H1 (cell line): Measurements from ENCODE around the gene TVP23A. TPM values are rescaled to one million over a fixed set of nuclear protein-coding genes. Genes with fewer than 3 reads are reported as not detected.

Experiments used
- CTCF ChIA-PET: fragments of 300-600 bp; sonication (Branson Sonifier 250); formaldehyde crosslinking; loops from one replicate; lab custom pipeline; 2021; ENCODE audit not compliant: partially characterized antibody; lab: Charles Lee
- POLR2A ChIA-PET: fragments of 300-600 bp; sonication (Branson Sonifier 250); formaldehyde crosslinking; loops from one replicate; lab custom pipeline; 2021; ENCODE audit warnings: inconsistent platforms; ENCODE audit not compliant: partially characterized antibody; lab: Charles Lee
- DNase-seq, 2 experiments: peaks; one replicate each; pipeline versions ENCODE4 v3.0.0 to v3.0.0-alpha.2; 2010 to 2022; ENCODE audit warnings: low spot score in 2 of 2, low read depth in 1 of 2, mixed read lengths in 1 of 2
- FAIRE-seq: peaks from 2 replicates; lab custom pipeline; 2011; peaks lifted over from hg19 to GRCh38; lab: Jason Lieb, UNC
- H2AFZ ChIP-seq: 2 replicates; pipeline ENCODE4 v1.8.1; 2012; ENCODE audit warnings: low read length, inconsistent platforms
- H2AK5ac ChIP-seq: 2 replicates; pipeline ENCODE4 v1.6.1; 2013; ENCODE audit warnings: low read depth, low read length
- H2BK120ac ChIP-seq: replicated peaks from 2 replicates; pipeline ENCODE3; 2013; ENCODE audit warnings: low read depth, low read length, inconsistent platforms
- H2BK12ac ChIP-seq: 2 replicates; pipeline ENCODE4 v1.6.1; 2013; ENCODE audit warnings: low read depth, low read length
- H2BK15ac ChIP-seq: 2 replicates; pipeline ENCODE4 v1.6.1; 2013; ENCODE audit warnings: low read length
- H2BK20ac ChIP-seq: 2 replicates; pipeline ENCODE4 v1.6.1; 2013; ENCODE audit warnings: low read length
- H2BK5ac ChIP-seq: 2 replicates; pipeline ENCODE4 v1.6.1; 2013; ENCODE audit warnings: low read depth, low read length
- H3K14ac ChIP-seq: 2 replicates; pipeline ENCODE4 v1.6.1; 2013; ENCODE audit warnings: inconsistent platforms; ENCODE audit not compliant: insufficient read length
- H3K18ac ChIP-seq: 2 replicates; pipeline ENCODE4 v1.6.1; 2013; ENCODE audit warnings: low read length; ENCODE audit errors: extremely low read depth
- H3K23ac ChIP-seq: 2 replicates; pipeline ENCODE4 v1.6.1; 2013; ENCODE audit warnings: inconsistent platforms; ENCODE audit not compliant: insufficient read length
- H3K23me2 ChIP-seq: 2 replicates; pipeline ENCODE4 v1.6.1; 2013; ENCODE audit warnings: low read depth, low read length
- H3K27ac ChIP-seq: 2 replicates; pipeline ENCODE4 v1.6.1; 2011; ENCODE audit warnings: low read depth, low read length, inconsistent platforms
- H3K27me3 ChIP-seq, 4 experiments: replicated peaks in 1 of 4; 1 replicate in 1 of 4; 2 replicates in 3 of 4; pipeline versions ENCODE4 v1.6.1 to v1.8.1; 2011 to 2013; ENCODE audit warnings: low read length in 3 of 4, mild to moderate bottlenecking in 3 of 4, inconsistent platforms in 2 of 4, mixed read lengths in 2 of 4, moderate library complexity in 1 of 4; ENCODE audit not compliant: control insufficient read depth in 3 of 4, insufficient read depth in 3 of 4; ENCODE audit errors: extremely low read depth in 1 of 4
- H3K36me3 ChIP-seq, 4 experiments: 2 replicates each; pipeline versions ENCODE4 v1.6.1 to v1.8.1; 2011 to 2013; ENCODE audit warnings: mild to moderate bottlenecking in 4 of 4, low read length in 3 of 4, moderate library complexity in 2 of 4, control low read depth in 1 of 4, inconsistent platforms in 1 of 4; ENCODE audit not compliant: insufficient read depth in 4 of 4, control insufficient read depth in 2 of 4
- H3K4ac ChIP-seq: replicated peaks from 2 replicates; pipeline ENCODE3; 2013; ENCODE audit warnings: low read length, low read depth, mixed read lengths, inconsistent platforms; ENCODE audit not compliant: insufficient read length
- H3K4me1 ChIP-seq, 4 experiments: replicated peaks in 1 of 4; 1 replicate in 1 of 4; 2 replicates in 3 of 4; pipeline versions ENCODE4 v1.6.1 to v1.8.1; 2011 to 2013; ENCODE audit warnings: low read length in 3 of 4, inconsistent platforms in 2 of 4, mixed read lengths in 1 of 4; ENCODE audit not compliant: insufficient read depth in 4 of 4, control insufficient read depth in 3 of 4
- H3K4me2 ChIP-seq, 2 experiments: 2 replicates each; pipeline versions ENCODE4 v1.6.1 to v1.8.1; 2011 to 2013; ENCODE audit warnings: low read depth in 2 of 2, low read length in 2 of 2, control low read depth in 1 of 2, inconsistent platforms in 1 of 2, mild to moderate bottlenecking in 1 of 2; ENCODE audit not compliant: insufficient read depth in 1 of 2
- H3K4me3 ChIP-seq, 4 experiments: fragments of 200-600, 300-600 bp in 1 of 4; sonication (generic), shearing (Covaris generic), sonication (Bioruptor Twin) in 1 of 4; 2 replicates each; pipeline versions ENCODE4 v1.5.1 to v1.8.1; 2011 to 2016; ENCODE audit warnings: low read length in 4 of 4, low read depth in 3 of 4, control low read depth in 2 of 4, inconsistent platforms in 2 of 4, mild to moderate bottlenecking in 2 of 4, mixed read lengths in 1 of 4, moderate library complexity in 1 of 4; ENCODE audit not compliant: insufficient read depth in 2 of 4; ENCODE audit errors: extremely low read depth in 1 of 4
- H3K56ac ChIP-seq: replicated peaks from 2 replicates; pipeline ENCODE3; 2013; ENCODE audit warnings: low read depth, mild to moderate bottlenecking, mixed read lengths, low read length, inconsistent platforms; ENCODE audit not compliant: insufficient read length
- H3K79me1 ChIP-seq: 2 replicates; pipeline ENCODE4 v1.6.1; 2013; ENCODE audit warnings: low read depth, low read length, control low read depth
- H3K79me2 ChIP-seq, 2 experiments: 2 replicates each; pipeline versions ENCODE4 v1.6.1 to v1.8.1; 2012 to 2013; ENCODE audit warnings: low read length in 2 of 2, mild to moderate bottlenecking in 2 of 2, inconsistent platforms in 1 of 2; ENCODE audit not compliant: insufficient read depth in 2 of 2, control insufficient read depth in 1 of 2
- H3K9ac ChIP-seq, 4 experiments: replicated peaks in 1 of 4; 1 replicate in 1 of 4; 2 replicates in 3 of 4; pipeline versions ENCODE4 v1.6.1 to v1.8.1; 2011 to 2013; ENCODE audit warnings: low read depth in 3 of 4, low read length in 3 of 4, control low read depth in 2 of 4, mild to moderate bottlenecking in 2 of 4, moderate library complexity in 2 of 4, inconsistent platforms in 1 of 4; ENCODE audit errors: extremely low read depth in 1 of 4
- H3K9me3 ChIP-seq, 2 experiments: 2 replicates each; pipeline versions ENCODE4 v1.6.1 to v1.8.1; 2012 to 2013; ENCODE audit warnings: mild to moderate bottlenecking in 2 of 2, moderate library complexity in 2 of 2, control low read depth in 1 of 2, inconsistent platforms in 1 of 2, low read depth in 1 of 2, low read length in 1 of 2, mixed read lengths in 1 of 2; ENCODE audit not compliant: insufficient read depth in 2 of 2
- H4K20me1 ChIP-seq, 2 experiments: replicated peaks in 1 of 2; 2 replicates each; pipeline versions ENCODE3 to v1.8.1; 2011 to 2013; ENCODE audit warnings: inconsistent platforms in 2 of 2, low read length in 2 of 2, mild to moderate bottlenecking in 1 of 2; ENCODE audit not compliant: insufficient read depth in 2 of 2, control insufficient read depth in 1 of 2
- H4K5ac ChIP-seq: 2 replicates; pipeline ENCODE4 v1.6.1; 2013; ENCODE audit warnings: low read length, low read depth, mixed read lengths, inconsistent platforms; ENCODE audit not compliant: insufficient read length
- H4K8ac ChIP-seq: 2 replicates; pipeline ENCODE4 v1.8.0; 2013; ENCODE audit warnings: mild to moderate bottlenecking, moderate library complexity, low read length, inconsistent platforms; ENCODE audit not compliant: insufficient read depth; ENCODE audit errors: extremely low read depth
- H4K91ac ChIP-seq: replicated peaks from 2 replicates; pipeline ENCODE3; 2013; ENCODE audit warnings: low read length, mixed read lengths, inconsistent platforms; ENCODE audit not compliant: insufficient read length
- ASH2L ChIP-seq: fragments of 200-600, 300-600 bp; sonication (generic); IDR thresholded peaks from one replicate; pipeline ENCODE4 v1.7.1; 2017; ENCODE audit warnings: low read length
- CBX8 ChIP-seq: fragments of 300-800, 300-1000 bp; sonication (generic); IDR thresholded peaks from 2 replicates; pipeline ENCODE4 v1.7.1; 2016; ENCODE audit warnings: low read depth, low read length, borderline replicate concordance
- CHD1 ChIP-seq: IDR thresholded peaks from 2 replicates; pipeline ENCODE4 v1.6.1; 2012; ENCODE audit warnings: low read depth, low read length, improper control_type of control experiment
- CHD2 ChIP-seq: IDR thresholded peaks from 2 replicates; pipeline ENCODE4 v1.6.1; 2012; ENCODE audit warnings: low read length, improper control_type of control experiment
- CREB1 ChIP-seq: IDR thresholded peaks from 2 replicates; pipeline ENCODE4 v1.6.1; 2012; ENCODE audit warnings: inconsistent platforms
- EGR1 ChIP-seq: IDR thresholded peaks from 2 replicates; pipeline ENCODE4 v1.6.1; 2011; ENCODE audit warnings: low read depth, low read length, borderline replicate concordance
- EZH2 ChIP-seq: fragments of 200-600 bp; sonication (generic); IDR thresholded peaks from 2 replicates; pipeline ENCODE4 v1.7.1; 2012; ENCODE audit warnings: low read depth, mild to moderate bottlenecking, moderate library complexity, low read length, inconsistent platforms; ENCODE audit not compliant: severe bottlenecking
- FOSL1 ChIP-seq: IDR thresholded peaks from 2 replicates; pipeline ENCODE4 v1.6.1; 2011; ENCODE audit warnings: mild to moderate bottlenecking, low read depth, low read length, moderate library complexity; ENCODE audit not compliant: insufficient read depth
- HDAC6 ChIP-seq: IDR thresholded peaks from one replicate; pipeline ENCODE4 v1.7.1; 2012; ENCODE audit warnings: low read depth, mild to moderate bottlenecking, inconsistent platforms, low read length, moderate library complexity
- MAFK ChIP-seq: IDR thresholded peaks from 2 replicates; pipeline ENCODE4 v1.6.1; 2012; ENCODE audit warnings: low read depth, mild to moderate bottlenecking, improper control_type of control experiment, low read length
- POLR2AphosphoS5 ChIP-seq: IDR thresholded peaks from 2 replicates; pipeline ENCODE4 v1.6.1; 2011; ENCODE audit warnings: low read depth, low read length
- RFX5 ChIP-seq: IDR thresholded peaks from 2 replicates; pipeline ENCODE4 v1.6.1; 2011; ENCODE audit warnings: low read depth, low read length, improper control_type of control experiment, borderline replicate concordance
- SIX5 ChIP-seq: IDR thresholded peaks from 2 replicates; pipeline ENCODE4 v1.6.1; 2011; ENCODE audit warnings: mild to moderate bottlenecking, low read depth, low read length
- SP1 ChIP-seq: IDR thresholded peaks from 2 replicates; pipeline ENCODE4 v1.6.1; 2011; ENCODE audit warnings: low read depth, low read length
- SRF ChIP-seq: IDR thresholded peaks from 2 replicates; pipeline ENCODE4 v1.6.1; 2011; ENCODE audit warnings: mild to moderate bottlenecking, low read depth, low read length, moderate library complexity
- WGBS, 2 experiments: shearing (Covaris generic) in 1 of 2; methylation state at CpG; one replicate each; pipeline versions ENCODE4 v1.1.6 to v1.1.7; 2013 to 2015; ENCODE audit warnings: low lambda C conversion rate in 2 of 2, mixed read lengths in 2 of 2, inconsistent platforms in 1 of 2, low coverage in 1 of 2, missing lambda C conversion rate in 1 of 2; ENCODE audit not compliant: insufficient replicate concordance in 2 of 2, insufficient coverage in 1 of 2, insufficient read length in 1 of 2; ENCODE audit errors: extremely low coverage in 1 of 2, missing lambda C conversion rate in 1 of 2; 5-methylcytosine and 5-hydroxymethylcytosine counted together
- polyA plus RNA-seq, 7 experiments: library from polyadenylated mRNA; depleted of rRNA in 3 of 7; stranded (reverse) in 5 of 7; unstranded in 2 of 7; fragments of >200 nt in 5 of 7; fragments of 200-250 nt in 2 of 7; gene quantifications; 1 replicate in 5 of 7; 2 replicates in 1 of 7; 4 replicates in 1 of 7; pipeline versions ENCODE4 v1.2.1 to v1.2.3, GENCODE V29; 2011 to 2013; ENCODE audit warnings: missing spikeins in 2 of 7, mixed read lengths in 2 of 7
- total RNA-seq: library from RNA; stranded (reverse); fragmentation: NEBNext Ultra II Directional; extraction: Animal tissue kit (Norgen Biotek cat#: 25700); gene quantifications from 2 replicates; pipeline ENCODE4 v1.2.1, GENCODE V29; 2021
- TF ChIP-seq, protein P1 (sequence below): IDR thresholded peaks from 2 replicates; pipeline ENCODE4 v1.6.1; 2011; ENCODE audit warnings: low read length, improper control_type of control experiment

TVP23A gene
- total and polyA plus RNA-seq, 2 of the 8 experiments (the other 6 are each of a cell fraction or from before 2014, with no cell fraction given), result 2.2 to 3.1 TPM

DNA sequence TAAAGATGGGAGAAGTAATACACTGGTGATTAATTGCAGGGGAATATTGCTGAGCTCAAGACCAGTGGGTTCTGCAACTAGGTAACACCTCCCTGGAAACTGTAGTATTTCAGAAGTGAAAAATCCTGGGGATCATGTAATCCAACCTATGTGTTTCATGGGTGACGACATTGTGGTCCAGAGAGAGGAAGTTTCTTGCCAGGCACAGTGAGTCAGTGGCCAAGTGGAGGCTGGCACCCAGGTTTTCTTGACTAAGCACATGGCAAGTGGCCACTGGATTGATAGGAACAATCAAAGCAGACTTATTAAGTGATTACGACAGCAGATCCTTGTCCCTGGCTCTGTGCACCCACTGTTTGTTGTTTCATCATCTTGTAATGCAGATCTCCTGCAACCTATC lies 43.8 kb upstream of the TVP23A start:
- Histone ChIP-seq H3K23ac (no peak overlapping the region), H4K91ac (no peak overlapping the region), H3K4me1 (peaks cover 0 to 2% (median 0%) of the 10 kb centered on the region in 4 experiments; a peak in 1 of 7 replicates), H3K23me2 (peaks cover 7% of the 10 kb centered on the region; the same call in 1 of the 2 replicates), H2BK15ac (no peak overlapping the region), H3K4me3 (no peak overlapping the region), H3K79me1 (no peaks in the 10 kb centered on the region), H2BK120ac (no peak overlapping the region), H3K27me3 (no peaks in the 10 kb centered on the region), H3K56ac (no peak overlapping the region), H3K27ac (no peak overlapping the region), H4K5ac (no peak overlapping the region), H3K9me3 (no peaks in the 10 kb centered on the region), H2BK5ac (no peak overlapping the region), H2BK12ac (no peak overlapping the region), H3K18ac (no peak overlapping the region), H4K20me1 (peaks cover 0 to 4% of the 10 kb centered on the region in 2 experiments), H3K4ac (no peak overlapping the region), H2AK5ac (no peak overlapping the region), H3K9ac (no peak overlapping the region), H2BK20ac (no peak overlapping the region), H3K36me3 (no peaks in the 10 kb centered on the region), H4K8ac (no peak overlapping the region), H3K14ac (no peak overlapping the region), H3K4me2 (no peak overlapping the region), H2AFZ (no peak overlapping the region), H3K79me2 (no peaks in the 10 kb centered on the region)
- WGBS, 2 experiments, result 91% methylated on average over 2 of the region's 2 CpGs; no CpG with 5 or more reads in 1 of the 2 experiments
- TF ChIP-seq POLR2AphosphoS5 (no peak), CREB1 (no peak), CHD2 (no peak), MAFK (no peak), HDAC6 (no peak), SIX5 (no peak), SP1 (no peak), ASH2L (no peak), EZH2 (no peak), EGR1 (no peak), SRF (no peak), CHD1 (no peak), RFX5 (no peak), FOSL1 (no peak), CBX8 (no peak)
- TF ChIP-seq, protein P1, sequence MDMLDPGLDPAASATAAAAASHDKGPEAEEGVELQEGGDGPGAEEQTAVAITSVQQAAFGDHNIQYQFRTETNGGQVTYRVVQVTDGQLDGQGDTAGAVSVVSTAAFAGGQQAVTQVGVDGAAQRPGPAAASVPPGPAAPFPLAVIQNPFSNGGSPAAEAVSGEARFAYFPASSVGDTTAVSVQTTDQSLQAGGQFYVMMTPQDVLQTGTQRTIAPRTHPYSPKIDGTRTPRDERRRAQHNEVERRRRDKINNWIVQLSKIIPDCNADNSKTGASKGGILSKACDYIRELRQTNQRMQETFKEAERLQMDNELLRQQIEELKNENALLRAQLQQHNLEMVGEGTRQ, result no peak
- ChIA-PET CTCF (no interaction called here), POLR2A (no interaction called here)
- FAIRE-seq (no peak), DNase-seq (no peak)
